GM18907 (cell line): ENCODE measurements around the gene MRPS23.
A peak's percentile ranks its signal among the peaks of the same experiment; 100 is the strongest.

Source experiments
- ATAC-seq: cut with Tn5 transposase; IDR thresholded peaks from one replicate; pipeline ENCODE4 v1.9.1; 2021; ENCODE audit warnings: mild to moderate bottlenecking, moderate library complexity; ENCODE audit not compliant: unreplicated experiment

MRPS23 gene

GRCh38 chr17:57849874-57850754 is at the start of gene MRPS23:
MRPS23 (minus strand) TSS chr17:57850044; CDS start chr17:57850010, 34 bp downstream.
- peak; percentile 93 for ATAC-seq

GRCh38 chr17:57899391-57899790 is 49.5 kb upstream of the MRPS23 start:
- no peak for ATAC-seq

GRCh38 chr17:57898487-57899311 is 48.9 kb upstream of the MRPS23 start:
- no peak for ATAC-seq

DNA sequence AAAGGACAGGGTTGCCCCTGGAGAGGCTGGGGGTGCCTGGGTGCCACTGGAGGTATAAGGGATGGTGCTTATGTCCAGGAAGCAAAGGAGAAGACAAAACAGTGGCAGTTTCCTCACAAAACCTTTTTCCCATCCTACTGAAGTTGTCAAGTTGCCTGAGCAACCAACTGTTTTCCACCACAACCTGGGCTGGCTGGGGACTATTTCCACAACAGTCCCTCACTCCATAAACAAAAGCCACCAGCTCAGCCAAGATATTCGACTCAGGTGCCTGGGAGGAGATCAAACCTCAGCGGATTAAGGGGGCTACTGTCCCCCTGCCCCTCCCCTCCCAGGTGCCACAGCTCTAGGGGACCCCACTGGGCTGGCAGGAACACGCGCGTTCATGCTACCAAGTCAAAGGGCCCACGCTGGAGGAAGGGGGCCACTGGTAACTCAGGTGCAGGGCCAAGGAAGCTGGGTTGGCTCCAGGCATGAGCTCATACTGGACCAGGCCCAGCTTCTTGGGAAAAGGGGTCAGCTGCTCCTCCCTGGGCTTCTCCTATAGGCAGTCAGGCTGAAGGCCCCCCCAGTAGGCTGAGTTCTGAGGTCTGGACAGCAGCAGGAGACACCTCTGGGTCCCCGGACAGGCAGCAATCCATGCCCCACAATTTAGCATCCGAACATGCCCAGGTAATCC is 45.7 kb upstream of the MRPS23 start:
- no peak for ATAC-seq

DNA sequence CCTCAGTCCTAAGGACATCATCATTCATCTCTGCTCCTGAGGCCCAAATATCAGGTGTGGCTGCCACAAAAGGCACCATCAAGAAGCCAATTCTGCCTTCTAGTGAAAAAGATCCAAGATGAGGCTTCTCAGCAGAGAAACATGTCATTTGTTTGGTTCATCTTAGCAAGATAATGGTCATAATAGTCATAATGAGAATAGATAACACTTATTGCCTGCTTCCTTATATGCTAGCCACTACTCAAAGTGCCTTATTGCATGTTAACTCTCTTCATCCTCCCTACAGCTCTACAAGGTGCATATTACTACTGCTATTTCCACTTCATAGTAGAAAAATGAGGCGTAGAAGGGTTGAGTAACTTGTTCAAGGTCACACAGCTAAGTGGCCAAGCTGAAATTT is 45.0 kb upstream of the MRPS23 start:
- ATAC-seq, result no peak

- ATAC-seq, result no peak
Observed at GRCh38 chr17:57892820-57893595, 43.2 kb upstream of the MRPS23 start.

DNA sequence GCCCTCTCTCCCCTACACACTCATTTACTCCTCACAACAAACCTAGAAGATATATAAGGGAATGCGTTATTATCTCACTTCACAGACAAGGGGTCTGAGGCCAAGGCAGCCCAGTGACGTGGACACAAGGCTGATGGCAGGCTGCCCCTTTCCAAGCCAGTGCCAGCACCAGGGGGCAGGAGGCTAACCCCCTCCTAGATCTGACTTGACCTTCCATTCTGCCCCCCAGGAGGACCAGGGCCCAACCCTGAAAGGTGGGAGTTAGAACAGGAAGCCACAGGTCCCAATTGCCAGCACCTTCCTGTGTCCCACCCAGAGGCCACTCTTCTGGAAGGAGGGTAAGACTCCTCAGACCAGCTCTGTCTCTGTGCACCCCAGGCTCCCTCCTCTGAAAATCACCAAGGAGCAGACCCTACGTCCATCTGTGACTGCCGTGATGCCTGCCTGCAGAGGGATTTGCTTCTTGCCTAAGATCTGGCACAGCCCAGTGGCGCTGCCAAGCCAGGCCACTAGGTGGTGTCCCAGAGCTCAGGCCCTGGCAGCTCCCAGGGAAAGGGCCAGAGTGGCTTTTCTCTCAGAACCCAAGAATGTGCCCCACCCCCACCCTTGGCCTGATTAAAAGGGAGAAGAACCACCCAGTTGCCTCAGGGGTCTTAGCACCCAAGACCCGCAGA is 42.4 kb upstream of the MRPS23 start:
- ATAC-seq, result no peak

DNA sequence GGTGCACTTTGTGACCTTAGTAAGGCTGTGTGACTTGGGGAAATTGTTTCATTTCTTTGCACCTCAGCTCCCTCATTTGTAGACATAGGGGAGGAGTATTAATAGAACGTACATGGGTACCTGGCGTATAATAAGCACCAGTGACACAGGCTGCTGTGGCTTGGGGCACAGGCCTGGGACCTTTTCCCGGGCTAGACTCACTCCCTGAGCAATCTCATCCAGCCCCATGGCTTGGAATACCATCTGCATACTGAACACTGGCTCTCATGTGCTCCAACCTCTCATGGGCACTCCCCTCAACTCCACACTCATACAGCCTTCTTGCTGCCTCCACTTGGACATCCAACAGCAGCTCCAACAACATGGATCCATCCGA is 41.0 kb upstream of the MRPS23 start:
- ATAC-seq, result no peak

DNA sequence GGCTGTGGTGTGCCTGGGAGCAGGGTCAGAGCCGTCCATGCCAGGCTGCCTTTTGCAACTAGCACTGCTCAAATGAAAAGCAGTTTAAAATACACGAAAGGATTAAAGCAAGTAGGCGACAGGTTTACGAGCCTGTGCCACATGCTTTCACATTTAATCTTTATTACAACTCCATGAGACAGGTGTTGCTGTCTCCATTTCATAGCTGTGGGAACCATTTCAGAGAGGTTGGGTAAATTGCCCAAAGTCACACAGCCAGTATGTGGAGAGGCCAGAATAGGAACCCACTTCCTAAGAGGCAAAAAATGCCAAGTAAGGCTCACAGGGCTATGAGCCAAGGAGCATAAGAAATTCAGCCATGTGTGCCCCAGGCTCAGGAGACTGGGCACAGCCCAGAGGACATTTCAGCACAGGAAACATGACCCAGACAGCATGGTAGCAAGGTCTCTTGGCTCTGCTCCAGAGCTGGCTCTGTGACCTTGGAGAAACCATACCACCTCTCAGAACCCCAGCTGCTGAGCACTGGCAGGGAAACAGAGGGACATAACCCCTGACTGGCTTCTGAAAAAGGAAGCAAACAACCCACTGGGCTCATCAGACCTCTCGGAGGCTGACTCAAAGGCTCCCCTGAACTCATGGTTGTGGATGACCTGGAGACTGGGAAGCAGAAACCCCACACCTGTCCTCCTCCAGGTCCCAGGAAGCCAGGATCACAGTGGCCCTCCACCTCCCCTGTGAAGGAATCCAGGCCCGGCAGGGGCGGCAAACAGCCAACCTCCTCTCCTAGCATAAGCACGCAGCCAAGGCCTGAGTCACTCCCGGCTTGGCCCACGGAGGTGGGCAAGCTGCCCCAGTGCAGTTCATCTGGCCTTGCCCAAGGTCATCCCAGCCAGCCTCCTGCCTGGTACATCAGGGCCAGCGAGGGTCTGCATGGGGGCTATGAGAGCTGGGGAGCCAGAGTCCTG is 40.3 kb upstream of the MRPS23 start:
- no peak for ATAC-seq

- no peak for ATAC-seq
Observed at GRCh38 chr17:57889252-57889651, 39.4 kb upstream of the MRPS23 start.

DNA sequence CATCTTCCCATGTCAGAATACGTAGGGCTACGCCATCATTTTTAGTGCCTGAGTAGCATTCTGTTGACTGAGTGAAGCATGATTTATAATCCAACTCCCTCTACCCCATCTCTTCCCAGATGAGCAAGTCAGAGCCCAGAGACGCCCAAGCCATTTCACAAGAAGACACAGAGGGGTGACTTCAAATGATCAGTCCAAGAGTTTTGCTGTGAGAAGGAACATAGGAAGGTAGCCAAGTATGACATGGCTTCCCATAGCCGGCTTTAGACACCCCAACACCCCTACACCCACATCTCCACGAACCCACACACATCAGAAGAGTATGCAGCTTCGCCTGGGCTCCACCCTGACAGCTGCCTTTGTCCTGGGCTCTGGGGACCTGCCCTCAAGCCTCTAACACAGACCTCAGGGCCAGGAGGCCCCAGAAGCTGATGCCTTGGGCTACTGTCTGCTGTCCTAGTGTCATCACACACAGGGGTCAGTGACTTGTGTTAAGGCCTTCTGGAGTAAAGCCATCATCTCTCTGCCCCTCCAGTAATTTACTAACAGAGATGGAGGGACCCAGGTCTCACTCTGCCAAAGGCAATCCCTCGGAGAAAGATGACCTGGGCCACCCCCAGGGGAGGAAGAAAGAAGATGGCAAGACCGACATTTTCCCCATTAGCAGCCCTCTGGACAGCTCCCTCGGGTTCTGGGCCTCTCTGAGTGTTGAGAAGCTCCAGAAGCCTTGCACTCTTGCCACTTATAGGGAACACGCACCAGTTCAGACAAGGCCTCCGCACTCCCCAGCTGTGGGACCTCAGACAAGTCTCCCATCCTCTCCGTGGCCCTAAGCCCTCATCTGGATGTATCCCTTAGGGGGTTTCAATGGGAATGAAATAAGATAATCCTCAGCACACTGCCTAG is 38.7 kb upstream of the MRPS23 start:
- ATAC-seq, result no peak

GRCh38 chr17:57887161-57887560 is 37.3 kb upstream of the MRPS23 start:
- ATAC-seq, result no peak

- no peak for ATAC-seq
Observed at GRCh38 chr17:57886020-57886419, 36.2 kb upstream of the MRPS23 start.

DNA sequence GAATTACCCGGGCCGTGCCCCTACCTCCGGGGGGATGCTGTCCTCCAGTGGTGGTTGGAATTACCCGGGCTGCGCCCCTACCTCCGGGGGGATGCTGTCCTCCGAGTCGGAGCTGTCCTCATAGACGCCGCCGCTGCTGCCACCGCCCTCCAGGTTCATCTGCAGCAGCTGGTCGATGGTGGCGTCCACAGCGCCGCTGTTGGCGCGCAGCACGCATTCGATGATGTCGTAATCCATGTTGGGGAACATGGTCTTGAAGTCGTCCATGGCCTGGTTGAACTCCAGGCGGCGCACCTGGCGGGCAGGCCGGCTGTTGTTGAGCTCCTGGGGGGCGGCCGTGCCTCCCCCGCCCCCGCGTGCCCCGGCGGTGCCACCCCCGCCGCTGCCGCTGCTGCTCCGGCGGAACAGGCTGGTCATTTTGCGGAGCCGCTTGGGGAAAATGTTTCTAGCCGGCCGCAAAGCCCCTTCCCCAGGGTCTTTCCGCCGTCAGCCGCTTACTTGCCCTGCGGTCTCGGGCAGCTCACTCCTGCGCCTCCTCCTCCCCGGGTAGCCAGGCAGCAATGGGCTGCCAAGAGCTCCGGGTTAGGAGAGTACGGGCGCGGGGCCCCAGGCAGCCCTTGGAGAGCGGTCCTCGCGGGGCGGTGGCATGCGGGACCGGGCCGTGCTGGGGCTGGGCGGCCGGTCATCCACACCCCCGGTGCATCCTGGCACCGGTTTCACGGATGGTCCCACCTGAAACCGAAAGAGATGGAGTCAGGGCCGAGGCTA is 35.5 kb upstream of the MRPS23 start:
- ATAC-seq, result no peak

DNA sequence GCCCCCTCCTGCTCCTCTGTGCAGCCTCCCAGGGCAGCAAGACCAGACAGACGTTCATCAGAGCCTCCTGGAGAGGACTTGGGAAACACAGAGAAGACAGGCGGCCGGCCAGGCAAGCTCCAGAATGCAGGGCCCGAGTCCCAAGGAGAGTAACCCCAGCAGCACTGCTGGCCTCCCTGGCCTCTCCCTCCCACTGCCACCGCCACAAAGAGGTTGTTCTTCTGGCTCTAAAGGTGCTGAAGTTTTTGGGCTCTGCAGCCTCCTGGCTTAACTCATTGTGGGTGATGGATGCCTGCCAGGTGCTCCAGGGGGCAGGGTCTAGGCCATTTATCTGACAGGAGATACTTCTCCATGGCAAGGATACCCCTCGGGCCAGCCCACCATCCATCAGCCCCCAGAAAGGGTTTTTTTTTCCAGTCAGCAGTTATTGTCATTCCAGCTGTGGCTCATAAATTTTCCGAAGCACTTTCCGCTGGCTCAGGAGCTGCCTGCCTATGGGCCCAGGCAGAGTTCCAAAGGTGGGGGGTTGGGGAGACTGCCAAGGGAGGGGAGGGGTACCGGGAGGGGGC is 32.0 kb upstream of the MRPS23 start:
- ATAC-seq, result no peak

DNA sequence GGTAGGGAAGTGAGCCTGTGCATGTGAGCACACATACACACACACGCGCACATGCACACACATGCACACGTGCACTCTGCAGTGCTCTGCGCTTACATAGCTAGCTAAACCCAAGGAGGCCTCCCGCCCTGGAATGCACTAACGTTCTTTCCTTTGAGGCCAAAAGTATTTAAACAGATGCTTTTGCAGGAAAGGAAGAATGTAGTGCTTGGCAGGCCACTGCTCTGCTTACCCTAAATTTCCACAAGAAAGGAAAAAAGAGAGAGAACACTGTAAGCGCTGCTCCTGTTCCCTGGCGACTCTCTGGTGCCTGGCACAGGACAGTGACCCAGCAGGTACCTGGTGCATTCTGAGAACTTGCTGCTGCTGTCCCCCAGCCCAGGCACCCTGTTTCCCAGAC is 31.3 kb upstream of the MRPS23 start:
- no peak for ATAC-seq

DNA sequence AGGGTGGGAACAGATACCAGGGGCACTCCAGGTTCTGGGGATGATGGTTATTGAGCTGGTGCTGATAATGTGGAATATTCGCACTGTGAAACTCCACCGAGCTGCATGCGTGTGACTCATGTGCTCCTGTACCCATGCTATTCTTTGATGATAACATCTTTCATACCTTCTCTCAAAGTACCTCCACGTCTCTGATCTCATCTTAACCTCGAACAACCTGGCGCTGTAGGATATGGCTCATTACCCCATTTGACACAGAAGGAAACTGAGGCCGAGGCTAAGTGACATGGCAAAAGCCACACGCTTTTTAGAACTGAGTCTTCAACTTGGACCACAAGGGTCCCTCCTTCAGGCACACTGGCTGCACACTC is 30.2 kb upstream of the MRPS23 start:
- ATAC-seq, result no peak
